Neural crest cell (in vitro differentiated cells): ENCODE measurements around the gene MANBA. TPM values are rescaled to one million over a fixed set of nuclear protein-coding genes. Genes with fewer than 3 reads are reported as not detected.
"Not testable (repeated sequence)": the region's sequence is repeated elsewhere in the genome, so short reads cannot be mapped to it uniquely, and the experiment has no call there.

Experiments
- DNase-seq: peaks from one replicate; pipeline ENCODE4 v3.0.0; 2021; ENCODE audit warnings: low read depth, mixed read lengths, low spot score
- H3K27ac Mint-ChIP-seq: one replicate; pipeline ENCODE4 v1.8.0; 2021; ENCODE audit warnings: mild to moderate bottlenecking, mixed read lengths; ENCODE audit not compliant: unreplicated experiment
- H3K27me3 Mint-ChIP-seq: 2 replicates; pipeline ENCODE4 v1.8.0; 2021; ENCODE audit warnings: low read depth, mild to moderate bottlenecking, mixed read lengths
- H3K36me3 Mint-ChIP-seq: 2 replicates; pipeline ENCODE4 v1.8.0; 2021; ENCODE audit warnings: low read depth, mild to moderate bottlenecking, mixed read lengths
- H3K4me1 Mint-ChIP-seq: 2 replicates; pipeline ENCODE4 v1.8.0; 2021; ENCODE audit warnings: mixed read lengths
- H3K4me3 Mint-ChIP-seq: one replicate; pipeline ENCODE4 v1.8.0; 2021; ENCODE audit warnings: mild to moderate bottlenecking, mixed read lengths
- H3K9me3 Mint-ChIP-seq: 2 replicates; pipeline ENCODE4 v1.8.0; 2021; ENCODE audit warnings: mixed read lengths
- CTCF ChIP-seq: fragments of 200-600 bp; sonication (generic); conservative IDR thresholded peaks from 2 replicates; pipeline ENCODE4 v1.5.0; 2021; ENCODE audit warnings: antibody characterized with exemption, mild to moderate bottlenecking
- total RNA-seq: library from RNA; stranded (reverse); gene quantifications from 2 replicates; pipeline ENCODE4 v1.2.1, GENCODE V29; 2021

Gene MANBA
- total RNA-seq, 1 donor from 2014 or later: 18.4 TPM

GRCh38 chr4:102722740-102723139 is 38.0 kb downstream of the MANBA start:
- H3K4me3 Mint-ChIP-seq: no peak overlapping the region
- no peak overlapping the region for H3K27ac Mint-ChIP-seq
- no peaks in the 10 kb centered on the region for H3K27me3 Mint-ChIP-seq
- DNase-seq: no peak
- no peak for TF ChIP-seq CTCF
- H3K4me1 Mint-ChIP-seq: no peaks in the 10 kb centered on the region
- peaks cover 22% of the 10 kb centered on the region for H3K36me3 Mint-ChIP-seq
- H3K9me3 Mint-ChIP-seq: peaks cover 5% of the 10 kb centered on the region

- not testable (repeated sequence) for H3K27me3 Mint-ChIP-seq, H3K4me3 Mint-ChIP-seq, H3K4me1 Mint-ChIP-seq, H3K9me3 Mint-ChIP-seq, DNase-seq, H3K27ac Mint-ChIP-seq
- H3K36me3 Mint-ChIP-seq: peaks cover 25% of the 10 kb centered on the region
Observed at GRCh38 chr4:102718833-102719575, 41.8 kb downstream of the MANBA start.

- no peak overlapping the region for H3K27ac Mint-ChIP-seq
- DNase-seq: no peak
- H3K36me3 Mint-ChIP-seq: peaks cover 22% of the 10 kb centered on the region
- no peaks in the 10 kb centered on the region for H3K27me3 Mint-ChIP-seq
- TF ChIP-seq CTCF: no peak
- no peak overlapping the region for H3K4me3 Mint-ChIP-seq
- peaks cover 5% of the 10 kb centered on the region for H3K9me3 Mint-ChIP-seq
- H3K4me1 Mint-ChIP-seq: peaks cover 5% of the 10 kb centered on the region
Observed at GRCh38 chr4:102717448-102718092, 43.2 kb downstream of the MANBA start.

GRCh38 chr4:102715057-102715456 is 45.7 kb downstream of the MANBA start:
- TF ChIP-seq CTCF: no peak
- H3K27me3 Mint-ChIP-seq: no peaks in the 10 kb centered on the region
- H3K4me1 Mint-ChIP-seq: peaks cover 5% of the 10 kb centered on the region
- no peak for DNase-seq
- no peak overlapping the region for H3K27ac Mint-ChIP-seq
- no peak overlapping the region for H3K4me3 Mint-ChIP-seq
- H3K36me3 Mint-ChIP-seq: peaks cover 34% of the 10 kb centered on the region
- peaks cover 5% of the 10 kb centered on the region for H3K9me3 Mint-ChIP-seq

- H3K4me3 Mint-ChIP-seq, H3K27ac Mint-ChIP-seq, H3K9me3 Mint-ChIP-seq: not testable (repeated sequence)
Observed at GRCh38 chr4:102713774-102714173, 47.0 kb downstream of the MANBA start.

GRCh38 chr4:102713096-102713495 is 47.7 kb downstream of the MANBA start:
- Mint-ChIP-seq H3K4me3 (no peak overlapping the region), H3K27me3 (no peaks in the 10 kb centered on the region), H3K36me3 (peaks cover 21% of the 10 kb centered on the region), H3K27ac (no peak overlapping the region), H3K9me3 (no peaks in the 10 kb centered on the region), H3K4me1 (peaks cover 5% of the 10 kb centered on the region)
- DNase-seq: no peak
- no peak for TF ChIP-seq CTCF

More at GRCh38 chr4:102713774-102714173, 47.0 kb downstream of the MANBA start:
- DNase-seq, H3K4me1 Mint-ChIP-seq, H3K27me3 Mint-ChIP-seq: not testable (repeated sequence)
- peaks cover 28% of the 10 kb centered on the region for H3K36me3 Mint-ChIP-seq
